Stimulated activated CD4-positive, alpha-beta T cell treated with anti-CD3 and anti-CD28 coated beads, Interleukin-15, amount 100 ng/mL, for 1 hour (primary cell): ENCODE results near the gene ACTL8.

Experiments used
- DNase-seq, 2 donors: peaks; one replicate each; pipeline ENCODE4 v3.0.0-alpha.2; 2020; ENCODE audit warnings: low read depth in 1 of 2, low spot score in 1 of 2

ACTL8 gene

DNA sequence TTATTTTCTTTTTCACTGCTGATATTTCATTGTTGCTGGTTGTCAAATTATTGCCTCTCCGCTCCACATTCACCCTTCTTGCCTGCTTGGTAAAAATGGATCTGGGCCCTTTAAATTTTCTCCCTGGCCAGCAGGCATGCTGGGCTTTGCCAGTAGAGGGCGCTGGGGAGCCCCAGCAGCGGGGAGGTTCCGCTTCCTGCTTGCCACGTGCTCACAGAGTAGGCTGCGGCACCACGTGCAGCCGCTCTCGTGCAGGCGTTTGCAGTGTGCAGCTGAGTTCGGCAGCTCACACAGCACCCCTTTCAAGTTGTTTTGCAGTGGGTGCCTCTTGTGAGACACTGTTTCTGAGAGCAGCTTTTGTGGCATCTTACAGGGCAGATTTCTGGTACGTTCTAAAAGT, at the start of gene ACTL8:
Gene ACTL8, plus strand, starts transcription at position 214 of the 400 bp plus-strand sequence. CDS start 67,676 bp downstream, outside the sequence.
- DNase-seq, result no peak

- DNase-seq, result no peak
Observed at GRCh38 chr1:17706445-17706844, 48.7 kb upstream of the ACTL8 start.

DNA sequence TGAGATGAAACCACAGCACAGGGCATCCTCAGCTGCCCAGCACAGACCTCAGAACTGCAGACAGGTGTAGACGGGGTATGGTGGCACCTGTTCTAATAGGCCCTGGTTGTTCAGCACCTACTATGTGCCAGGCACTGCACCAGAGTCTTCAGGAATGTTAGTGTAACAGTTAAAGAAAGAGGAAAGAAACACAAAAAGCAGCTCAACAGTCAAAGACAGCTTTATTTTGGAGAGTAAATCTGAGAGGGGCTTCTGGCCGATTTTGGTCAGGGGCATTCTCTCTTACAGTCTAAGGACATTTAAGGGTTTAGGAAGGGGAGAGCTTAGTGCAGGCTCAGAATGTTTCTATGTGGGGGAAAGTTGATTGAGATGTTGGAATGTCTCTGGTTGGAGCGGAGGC, 45.2 kb upstream of the ACTL8 start:
- no peak for DNase-seq

GRCh38 chr1:17710889-17711576, 44.1 kb upstream of the ACTL8 start:
- DNase-seq, result no peak

GRCh38 chr1:17711577-17711910, 43.6 kb upstream of the ACTL8 start:
- DNase-seq, result no peak

DNA sequence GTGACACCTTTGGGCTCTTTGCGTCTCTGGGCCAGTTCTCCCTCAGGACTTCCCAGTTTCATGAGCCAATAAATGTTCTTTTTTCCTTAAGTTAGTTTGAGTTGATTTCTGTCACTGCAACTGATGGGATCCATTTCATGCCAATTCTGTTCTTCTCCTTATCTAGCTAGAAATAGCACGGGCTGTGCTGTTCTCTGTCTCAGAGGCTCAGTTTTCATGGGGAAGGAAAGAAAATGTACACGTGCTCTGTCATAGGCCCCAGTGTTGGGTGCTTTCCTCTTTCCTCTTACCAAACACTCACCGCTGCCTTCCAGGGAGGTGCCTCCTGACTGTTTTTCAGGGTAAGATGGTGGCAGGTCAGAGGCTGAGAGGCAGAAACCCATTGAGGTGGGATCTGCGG, 43.2 kb upstream of the ACTL8 start:
- no peak for DNase-seq

- no peak for DNase-seq
Observed at GRCh38 chr1:17713993-17714392, 41.1 kb upstream of the ACTL8 start.

GRCh38 chr1:17717594-17718535, 37.3 kb upstream of the ACTL8 start:
- no peak for DNase-seq

DNA sequence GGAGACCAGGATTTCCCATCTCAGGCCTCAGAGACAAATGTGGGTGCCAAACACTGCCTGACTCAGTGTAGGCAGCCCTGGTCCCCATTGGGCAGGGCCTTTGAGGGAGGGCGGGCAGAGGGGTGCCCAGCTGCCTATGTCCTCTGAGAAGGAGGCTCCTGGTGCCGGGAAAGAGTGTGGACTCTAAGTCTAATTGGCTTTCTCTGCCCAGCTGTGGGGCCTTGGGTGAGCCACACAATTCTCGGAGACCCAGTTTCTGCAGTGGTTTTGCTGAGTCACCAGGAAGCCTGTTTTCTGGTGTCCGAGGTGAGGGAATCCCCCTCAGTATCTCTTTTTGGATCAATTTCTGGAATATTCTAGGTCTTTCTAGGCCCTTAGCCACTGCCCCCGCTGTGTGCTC, 35.3 kb upstream of the ACTL8 start:
- DNase-seq, result no peak

DNA sequence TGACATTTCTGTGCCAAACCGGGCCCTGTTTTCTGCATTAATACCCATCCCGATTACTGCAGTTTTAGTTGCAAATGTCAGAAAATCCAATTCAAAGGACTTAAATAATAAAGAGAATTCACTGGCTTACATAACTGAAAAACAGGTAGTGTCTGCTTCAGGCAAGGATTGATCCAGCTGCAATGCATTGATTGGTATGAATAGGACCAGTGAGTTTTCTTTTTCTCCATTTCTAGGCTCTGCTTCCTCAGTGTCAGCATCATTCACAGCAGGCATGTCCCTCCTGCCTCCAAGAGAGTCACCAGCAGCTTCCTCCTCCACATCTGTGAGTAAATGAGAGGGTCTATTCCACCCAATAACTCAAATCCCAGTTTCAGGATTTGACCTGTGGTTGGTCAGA, 33.7 kb upstream of the ACTL8 start:
- DNase-seq, result no peak

GRCh38 chr1:17723684-17724083, 31.4 kb upstream of the ACTL8 start:
- no peak for DNase-seq

DNA sequence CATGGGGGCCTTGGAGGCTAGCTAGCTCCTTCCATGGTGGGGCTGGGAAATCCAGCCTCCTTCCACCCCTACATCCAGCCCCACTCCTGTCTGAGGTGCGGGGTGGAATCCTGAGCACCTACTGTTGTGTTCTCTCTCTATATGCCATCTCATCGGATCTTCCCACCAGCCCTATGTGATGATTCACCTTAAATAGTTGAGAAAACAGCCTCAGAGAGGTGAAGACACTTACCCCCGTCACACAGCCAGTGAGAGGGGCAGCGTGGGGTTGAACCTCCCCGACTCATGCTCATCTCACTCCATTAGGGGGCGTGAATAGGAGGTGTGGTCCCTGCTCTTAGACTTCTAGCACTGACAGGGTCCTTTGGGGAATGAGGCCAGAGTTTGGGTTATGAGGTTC, 31.0 kb upstream of the ACTL8 start:
- DNase-seq, result no peak

GRCh38 chr1:17725084-17725719, 29.9 kb upstream of the ACTL8 start:
- DNase-seq, result no peak

DNA sequence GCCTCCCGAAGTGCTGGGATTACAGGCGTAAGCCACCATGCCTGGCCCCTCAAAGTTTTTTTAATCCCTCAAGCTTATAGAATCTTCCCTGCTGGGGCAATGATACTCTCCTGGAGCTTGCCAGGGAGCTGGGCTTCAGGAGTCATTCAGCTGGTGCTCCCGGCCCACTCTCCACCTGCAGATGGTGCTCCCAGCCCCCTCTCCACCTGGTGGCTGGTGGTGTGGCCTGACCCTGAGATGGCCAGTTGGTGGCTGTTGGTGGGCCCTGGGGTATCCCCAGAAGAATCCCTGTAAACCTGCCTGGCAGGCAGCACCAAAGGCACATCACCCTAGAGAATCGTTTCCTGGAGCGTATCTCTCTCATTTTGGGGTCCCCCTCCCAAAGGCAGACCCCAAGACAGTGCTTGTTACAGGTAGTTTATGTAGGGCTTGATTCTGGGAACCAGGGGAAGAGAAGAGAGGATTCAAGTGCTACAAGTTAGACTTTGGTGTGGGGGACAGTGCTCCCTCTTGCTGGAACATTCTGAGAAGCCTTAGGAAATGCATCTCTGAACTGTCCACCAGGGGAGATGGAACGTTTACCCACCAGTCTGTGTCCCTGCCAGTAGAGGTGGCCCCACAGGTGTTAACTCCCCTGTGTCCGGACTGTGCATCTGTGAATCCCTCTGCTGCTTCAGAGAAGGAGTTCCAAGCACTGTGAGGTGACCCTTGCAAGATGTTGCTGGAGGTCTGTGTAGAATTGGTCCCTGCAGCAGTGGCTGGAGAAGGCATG, 29.1 kb upstream of the ACTL8 start:
- DNase-seq, result no peak

GRCh38 chr1:17728123-17728712, 26.9 kb upstream of the ACTL8 start:
- no peak for DNase-seq

DNA sequence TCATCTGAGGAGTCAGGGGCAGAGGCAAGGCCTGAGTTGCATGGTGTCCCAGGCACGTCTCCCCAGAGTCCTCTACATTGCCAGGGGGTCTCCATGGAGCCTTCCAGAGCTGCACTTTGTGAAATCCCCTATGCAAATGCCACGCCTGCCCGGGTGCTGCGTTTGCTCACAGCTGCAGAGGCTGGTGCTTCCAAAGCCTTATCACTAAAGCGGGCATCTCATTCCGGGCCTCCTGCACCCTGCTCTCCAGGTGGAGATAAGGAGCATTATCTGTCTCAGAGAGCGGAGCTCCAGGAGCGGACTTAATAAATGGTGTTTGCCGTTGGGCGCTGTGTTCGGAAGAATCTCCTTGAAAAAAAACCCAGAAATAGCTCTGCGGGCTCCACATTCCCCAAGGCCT, 25.9 kb upstream of the ACTL8 start:
- no peak for DNase-seq

DNA sequence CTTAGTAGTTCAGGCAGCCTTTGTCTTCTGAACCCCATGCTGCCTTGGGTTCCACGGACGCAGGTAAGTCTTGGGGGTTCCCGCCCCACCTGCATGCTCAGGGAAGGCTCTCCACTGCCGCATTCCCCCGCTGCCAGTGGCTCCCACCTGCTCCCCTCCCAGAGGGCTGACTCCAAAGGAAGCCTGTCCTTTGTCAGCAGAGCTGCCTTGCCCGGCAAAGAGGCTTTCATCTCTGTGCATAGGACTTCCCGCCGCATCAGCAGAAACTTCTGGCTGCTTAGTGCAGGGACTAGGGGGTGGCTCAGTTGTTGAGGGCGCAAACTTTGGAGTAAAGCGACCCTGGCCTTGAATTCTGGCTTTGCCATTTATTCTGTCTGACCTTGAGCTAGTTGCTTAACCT, 25.2 kb upstream of the ACTL8 start:
- DNase-seq, result no peak

GRCh38 chr1:17731460-17731859, 23.7 kb upstream of the ACTL8 start:
- no peak for DNase-seq

DNA sequence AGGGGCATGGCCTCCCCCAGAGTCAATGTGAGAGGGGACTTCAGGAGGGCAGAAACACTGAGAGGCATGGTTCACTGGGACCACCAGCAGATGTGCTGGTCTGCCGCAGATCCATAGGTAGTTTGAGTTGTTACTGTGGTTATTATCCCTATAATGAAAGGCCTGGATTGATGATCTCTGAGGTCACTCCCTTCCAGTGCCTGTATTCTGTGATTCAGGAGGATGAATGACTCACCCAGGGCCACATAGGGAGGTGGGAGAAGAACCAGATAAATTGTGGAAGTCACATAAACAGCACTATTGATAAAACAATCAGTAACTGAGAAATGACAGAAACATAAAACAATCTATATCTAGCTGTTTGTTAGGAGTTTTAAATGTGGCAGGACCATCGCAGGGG, 22.7 kb upstream of the ACTL8 start:
- no peak for DNase-seq

- DNase-seq, result no peak
Observed at GRCh38 chr1:17733661-17734060, 21.5 kb upstream of the ACTL8 start.

DNA sequence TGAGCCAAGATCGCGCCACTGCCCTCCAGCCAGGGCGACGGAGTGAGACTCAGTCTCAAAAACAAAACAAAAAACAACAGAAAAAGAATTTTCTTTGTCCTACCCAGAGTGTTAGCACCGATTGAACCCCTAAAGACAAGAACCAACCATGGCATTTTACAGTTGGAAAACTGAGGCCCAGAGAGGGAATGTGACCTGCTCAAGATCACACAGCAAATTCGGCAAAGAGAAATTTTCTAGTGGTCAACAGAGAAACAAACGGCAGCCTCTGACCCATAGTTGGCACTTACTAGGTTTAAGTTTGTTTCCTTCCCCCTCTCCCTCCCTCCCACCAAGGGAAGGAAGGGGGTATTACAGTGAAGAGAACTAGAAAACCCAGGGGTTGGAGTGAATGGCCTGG, 20.5 kb upstream of the ACTL8 start:
- DNase-seq, result no peak
